ENCODE results near the gene OR2B2. TPM values are rescaled to one million over a fixed set of nuclear protein-coding genes. Genes with fewer than 3 reads are reported as not detected.

OR2B2 gene
- total and polyA plus RNA-seq, 2 of the 4 experiments (the other 2 are of a cell fraction), result not detected

DNA sequence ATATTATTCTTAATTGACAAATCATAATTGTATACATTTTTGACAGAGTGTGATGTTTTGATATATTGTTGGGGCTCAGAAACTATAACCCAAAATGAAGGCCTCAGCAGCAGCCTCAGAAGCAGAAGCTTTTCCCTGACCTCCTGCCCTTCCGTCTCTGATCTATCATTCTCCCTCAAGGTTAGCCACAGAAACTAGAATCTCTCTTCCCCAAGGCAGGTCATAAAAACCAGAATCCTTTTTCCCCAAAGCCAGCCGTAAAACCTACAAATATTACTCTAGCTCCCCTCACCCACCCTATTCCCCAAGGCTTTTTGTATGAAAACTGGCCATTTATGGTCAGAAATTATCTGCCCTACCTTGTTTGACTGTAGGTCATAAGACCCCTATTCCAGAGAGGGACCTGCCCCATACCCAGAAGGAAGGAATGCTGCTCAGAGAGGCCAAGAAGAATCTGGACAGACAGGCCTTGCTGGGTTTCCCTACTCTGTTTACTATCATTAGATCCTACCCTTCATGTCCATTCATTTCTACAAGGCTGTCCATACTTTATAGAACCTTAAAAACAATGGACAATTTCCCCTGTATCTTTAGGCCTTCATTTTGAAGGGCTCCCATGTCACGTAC is 14.5 kb downstream of the OR2B2 start:
- in situ Hi-C loops (cut with MboI; ENCODE audit: low sequenced_read_pairs), result loop anchor here (10.0 kb wide), 1 partner anchor 423 kb away; the partner anchor contains the start of gene ZNF184

More for the DNA sequence above, 14.5 kb downstream of the OR2B2 start:
- intact Hi-C loops (cut with micrococcal nuclease), result loop anchor here (5.0 to 10.0 kb wide), 3 partner anchors 145 to 735 kb away; no protein-coding TSS in a partner anchor
- CTCF ChIA-PET, result no interaction called here
- no peak overlapping the region for H2AK9ac ChIP-seq (replicated peaks; ENCODE audit: low read depth, low read length, poor library complexity)
- no peak overlapping the region for H4K91ac ChIP-seq (ENCODE audit: insufficient read depth, low read depth, low read length)
- H2BK15ac ChIP-seq (ENCODE audit: low read depth, low read length), result no peak overlapping the region
- H3K79me1 ChIP-seq (ENCODE audit: low read depth in 1 of 2, low read length in 2 of 2), result peaks cover 0 to 6% of the 10 kb centered on the region in 2 experiments; a peak in 1 of 4 replicates
- no peak overlapping the region for H3K56ac ChIP-seq (ENCODE audit: extremely low read depth, insufficient read depth, low read length)
- dilution Hi-C loops (cut with HindIII; ENCODE audit: low sequenced_read_pairs, unreplicated experiment), result loop anchor here (25.0 kb wide), 1 partner anchor 760 kb away; a partner anchor contains a TSS
- H2BK20ac ChIP-seq (ENCODE audit: low read depth, low read length), result no peak overlapping the region
- H3K9me1 ChIP-seq (ENCODE audit: insufficient read depth, low read length), result no peaks in the 10 kb centered on the region
- H2AFZ ChIP-seq (replicated peaks; ENCODE audit: low read length, poor library complexity), result no peak overlapping the region
- no peak overlapping the region for H2BK120ac ChIP-seq (ENCODE audit: low read depth, low read length)
- no peaks in the 10 kb centered on the region for H3K27me3 ChIP-seq (ENCODE audit: control insufficient read depth, insufficient read depth, low read length)
- no peaks in the 10 kb centered on the region for H3K4me1 ChIP-seq (ENCODE audit: control insufficient read depth, insufficient read depth, low read length)
- no peak overlapping the region for H3K4me3 ChIP-seq (ENCODE audit: insufficient read depth, low read depth, low read length)
- TF ChIP-seq, protein P1, sequence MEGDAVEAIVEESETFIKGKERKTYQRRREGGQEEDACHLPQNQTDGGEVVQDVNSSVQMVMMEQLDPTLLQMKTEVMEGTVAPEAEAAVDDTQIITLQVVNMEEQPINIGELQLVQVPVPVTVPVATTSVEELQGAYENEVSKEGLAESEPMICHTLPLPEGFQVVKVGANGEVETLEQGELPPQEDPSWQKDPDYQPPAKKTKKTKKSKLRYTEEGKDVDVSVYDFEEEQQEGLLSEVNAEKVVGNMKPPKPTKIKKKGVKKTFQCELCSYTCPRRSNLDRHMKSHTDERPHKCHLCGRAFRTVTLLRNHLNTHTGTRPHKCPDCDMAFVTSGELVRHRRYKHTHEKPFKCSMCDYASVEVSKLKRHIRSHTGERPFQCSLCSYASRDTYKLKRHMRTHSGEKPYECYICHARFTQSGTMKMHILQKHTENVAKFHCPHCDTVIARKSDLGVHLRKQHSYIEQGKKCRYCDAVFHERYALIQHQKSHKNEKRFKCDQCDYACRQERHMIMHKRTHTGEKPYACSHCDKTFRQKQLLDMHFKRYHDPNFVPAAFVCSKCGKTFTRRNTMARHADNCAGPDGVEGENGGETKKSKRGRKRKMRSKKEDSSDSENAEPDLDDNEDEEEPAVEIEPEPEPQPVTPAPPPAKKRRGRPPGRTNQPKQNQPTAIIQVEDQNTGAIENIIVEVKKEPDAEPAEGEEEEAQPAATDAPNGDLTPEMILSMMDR (conservative IDR thresholded peaks at IDR 0.05; ENCODE audit: low read depth, low read length), result no peak
- TF ChIP-seq MXI1 (IDR thresholded peaks at IDR 0.05; ENCODE audit: borderline replicate concordance, low read depth, low read length) (no peak), MAFK (IDR thresholded peaks at IDR 0.05; ENCODE audit: low read depth, low read length) (no peak), RFX5 (IDR thresholded peaks at IDR 0.05; ENCODE audit: low read depth, low read length) (no peak), NFE2L2 (IDR thresholded peaks at IDR 0.05; ENCODE audit: low read depth, low read length) (no peak), POLR2A (IDR thresholded peaks at IDR 0.05; ENCODE audit: low read depth, low read length) (no peak), CHD1 (IDR thresholded peaks at IDR 0.05; ENCODE audit: low read depth, low read length) (no peak), FOS (IDR thresholded peaks at IDR 0.05; ENCODE audit: low read depth, low read length) (no peak), BHLHE40 (IDR thresholded peaks at IDR 0.05; ENCODE audit: low read depth, low read length) (no peak), RCOR1 (IDR thresholded peaks at IDR 0.05; ENCODE audit: insufficient replicate concordance, low read length) (no peak), RAD21 (IDR thresholded peaks at IDR 0.05; ENCODE audit: low read length) (no peak), CEBPB (IDR thresholded peaks at IDR 0.05; ENCODE audit: low read depth, low read length) (no peak), SMC3 (IDR thresholded peaks at IDR 0.05; ENCODE audit: low read depth, low read length) (no peak), MAZ (IDR thresholded peaks at IDR 0.05; ENCODE audit: borderline replicate concordance, low read depth, low read length) (no peak)
- TF ChIP-seq, protein P2, sequence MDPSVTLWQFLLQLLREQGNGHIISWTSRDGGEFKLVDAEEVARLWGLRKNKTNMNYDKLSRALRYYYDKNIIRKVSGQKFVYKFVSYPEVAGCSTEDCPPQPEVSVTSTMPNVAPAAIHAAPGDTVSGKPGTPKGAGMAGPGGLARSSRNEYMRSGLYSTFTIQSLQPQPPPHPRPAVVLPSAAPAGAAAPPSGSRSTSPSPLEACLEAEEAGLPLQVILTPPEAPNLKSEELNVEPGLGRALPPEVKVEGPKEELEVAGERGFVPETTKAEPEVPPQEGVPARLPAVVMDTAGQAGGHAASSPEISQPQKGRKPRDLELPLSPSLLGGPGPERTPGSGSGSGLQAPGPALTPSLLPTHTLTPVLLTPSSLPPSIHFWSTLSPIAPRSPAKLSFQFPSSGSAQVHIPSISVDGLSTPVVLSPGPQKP (IDR thresholded peaks at IDR 0.05; ENCODE audit: borderline replicate concordance, low read depth, low read length), result no peak
- TF ChIP-seq, protein P3, sequence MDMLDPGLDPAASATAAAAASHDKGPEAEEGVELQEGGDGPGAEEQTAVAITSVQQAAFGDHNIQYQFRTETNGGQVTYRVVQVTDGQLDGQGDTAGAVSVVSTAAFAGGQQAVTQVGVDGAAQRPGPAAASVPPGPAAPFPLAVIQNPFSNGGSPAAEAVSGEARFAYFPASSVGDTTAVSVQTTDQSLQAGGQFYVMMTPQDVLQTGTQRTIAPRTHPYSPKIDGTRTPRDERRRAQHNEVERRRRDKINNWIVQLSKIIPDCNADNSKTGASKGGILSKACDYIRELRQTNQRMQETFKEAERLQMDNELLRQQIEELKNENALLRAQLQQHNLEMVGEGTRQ (IDR thresholded peaks at IDR 0.05; ENCODE audit: low read depth, low read length), result no peak
- H3K4ac ChIP-seq (ENCODE audit: low read depth, low read length), result no peak overlapping the region
- H3K23ac ChIP-seq (ENCODE audit: low read depth, low read length), result no peak overlapping the region
- DNase-seq (no peak), ATAC-seq (ENCODE audit: low read depth) (no peak)
- H2AK5ac ChIP-seq (ENCODE audit: low read depth, low read length), result no peak overlapping the region
- BruUV-seq (replicated peaks), result no TSS peak
- H3K14ac ChIP-seq (replicated peaks; ENCODE audit: low read depth, low read length), result no peak overlapping the region
- peaks cover 3% of the 10 kb centered on the region; the same call in 1 of the 2 replicates for H4K20me1 ChIP-seq (ENCODE audit: insufficient read depth, low read length)
- POLR2A ChIA-PET (ENCODE audit: unreplicated experiment), result interaction anchor here (0.6 kb wide), 1 partner anchor 25 kb away, joined by 3 read pairs; a partner anchor contains a TSS
- no peak overlapping the region for H4K8ac ChIP-seq (ENCODE audit: low read depth in 2 of 2, low read length in 2 of 2)
- H3K9ac ChIP-seq (ENCODE audit: low read depth, low read length), result no peak overlapping the region
- no peak overlapping the region for H3K27ac ChIP-seq (ENCODE audit: insufficient read depth, low read length)
- H3K4me2 ChIP-seq (ENCODE audit: low read depth, low read length), result no peak overlapping the region
- H3K9me3 ChIP-seq (ENCODE audit: control insufficient read depth, insufficient read depth, low read length), result no peaks in the 10 kb centered on the region
- H3K36me3 ChIP-seq (ENCODE audit: control insufficient read depth, insufficient read depth, low read length), result no peaks in the 10 kb centered on the region
- H2BK5ac ChIP-seq (ENCODE audit: low read depth, low read length, poor library complexity, severe bottlenecking), result no peak overlapping the region
- H3K18ac ChIP-seq (ENCODE audit: low read depth, low read length), result no peak overlapping the region
- no CpG with 5 or more reads among the region's 3 CpGs for WGBS, 2 experiments (ENCODE audit: extremely low coverage in 2 of 2, insufficient read length in 1 of 2)
- H4K5ac ChIP-seq (ENCODE audit: low read depth, low read length), result no peak overlapping the region

All from IMR-90 (cell line).